Fibroblast of skin of back (primary cell): ENCODE results near the gene VDR. TPM values are rescaled to one million over a fixed set of nuclear protein-coding genes. Genes with fewer than 3 reads are reported as not detected.

Source experiments
- DNase-seq: peaks from one replicate; pipeline ENCODE4 v3.0.0-alpha.2; 2013
- polyA plus RNA-seq, 2 experiments: library from polyadenylated mRNA; unstranded; fragments of 120-200 nt; gene quantifications; one replicate each; pipeline ENCODE4 v1.2.1, GENCODE V29; 2013; ENCODE audit not compliant: insufficient read length in 2 of 2

The VDR gene
- polyA plus RNA-seq (2013, experiment 1 of 2; ENCODE audit: insufficient read length): 7.9 TPM
- 10.3 TPM for polyA plus RNA-seq (2013, experiment 2 of 2; ENCODE audit: insufficient read length)

- DNase-seq: peak; percentile 75
Observed at GRCh38 chr12:47904713-47905709, at the start of gene VDR. TSS of gene VDR (minus strand) at chr12:47904994. CDS start at chr12:47879113, 25,881 bp downstream.

GRCh38 chr12:47954058-47954457, 49.3 kb upstream of the VDR start:
- no peak for DNase-seq

DNA sequence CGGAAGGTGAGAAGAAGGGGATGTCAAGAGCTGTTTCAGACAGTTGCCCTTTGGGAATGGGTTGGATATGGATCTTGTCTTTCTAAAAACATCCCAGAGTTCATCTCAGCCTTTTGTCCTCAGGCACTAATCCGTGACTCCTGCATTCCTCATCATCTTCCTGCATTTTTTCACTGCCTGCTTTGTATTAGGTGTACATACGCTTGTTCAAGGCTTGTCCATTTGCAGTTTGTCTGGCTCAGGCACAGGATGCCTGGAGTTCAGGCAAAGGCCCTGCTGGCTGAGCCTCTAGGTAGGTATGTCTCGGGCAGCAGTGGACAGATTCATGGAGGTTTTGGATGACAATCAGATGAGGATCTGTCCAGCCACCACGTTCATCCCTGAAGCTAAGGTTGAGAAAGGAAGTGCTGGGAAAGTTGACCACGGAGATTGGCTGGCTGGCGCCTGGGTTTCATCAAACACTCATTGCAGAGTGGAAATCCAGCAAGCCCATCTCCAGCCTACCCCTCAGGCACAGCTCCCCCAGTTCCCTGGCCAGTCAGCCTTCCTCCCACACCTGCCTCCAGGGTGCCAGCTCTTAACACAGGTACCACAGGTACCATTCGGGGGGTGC, 46.2 kb upstream of the VDR start:
- no peak for DNase-seq

GRCh38 chr12:47949441-47950341, 44.9 kb upstream of the VDR start:
- peak; percentile 80 for DNase-seq

GRCh38 chr12:47947341-47947740, 42.5 kb upstream of the VDR start:
- peak; percentile 21 for DNase-seq

- DNase-seq: peak; percentile 65
Observed at GRCh38 chr12:47946413-47947323, 41.9 kb upstream of the VDR start.

GRCh38 chr12:47945341-47945728, 40.5 kb upstream of the VDR start:
- DNase-seq: no peak

DNA sequence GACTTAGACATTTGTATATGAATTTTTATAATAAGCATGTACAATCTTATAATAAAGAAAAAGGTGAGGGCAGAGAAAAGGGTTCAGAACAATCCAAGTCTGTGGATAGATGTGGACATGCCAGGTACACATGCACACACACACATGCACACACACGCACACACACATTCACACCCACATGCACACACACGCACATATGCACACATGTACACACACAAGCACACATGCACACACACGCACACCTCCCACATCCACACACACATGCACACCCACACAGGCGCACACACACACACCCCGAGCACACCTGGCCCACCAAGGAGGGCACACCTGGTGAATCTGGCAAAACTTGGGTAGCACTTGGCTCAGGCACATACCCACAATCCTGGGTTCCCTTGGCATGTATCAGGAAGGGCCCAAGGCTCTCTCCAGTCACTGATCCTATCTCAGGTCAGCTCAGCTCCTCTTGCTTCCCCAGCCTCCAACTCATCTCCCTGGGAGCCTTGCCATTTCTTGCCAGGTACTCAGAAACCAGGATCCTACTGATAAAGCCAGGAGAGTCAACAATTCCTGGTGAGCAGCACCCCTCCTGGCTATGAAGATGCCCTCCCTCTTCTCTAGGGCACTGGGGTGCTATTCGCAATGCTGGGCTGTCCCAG, 40.0 kb upstream of the VDR start:
- DNase-seq: no peak

- no peak for DNase-seq
Observed at GRCh38 chr12:47943623-47944340, 39.0 kb upstream of the VDR start.

DNA sequence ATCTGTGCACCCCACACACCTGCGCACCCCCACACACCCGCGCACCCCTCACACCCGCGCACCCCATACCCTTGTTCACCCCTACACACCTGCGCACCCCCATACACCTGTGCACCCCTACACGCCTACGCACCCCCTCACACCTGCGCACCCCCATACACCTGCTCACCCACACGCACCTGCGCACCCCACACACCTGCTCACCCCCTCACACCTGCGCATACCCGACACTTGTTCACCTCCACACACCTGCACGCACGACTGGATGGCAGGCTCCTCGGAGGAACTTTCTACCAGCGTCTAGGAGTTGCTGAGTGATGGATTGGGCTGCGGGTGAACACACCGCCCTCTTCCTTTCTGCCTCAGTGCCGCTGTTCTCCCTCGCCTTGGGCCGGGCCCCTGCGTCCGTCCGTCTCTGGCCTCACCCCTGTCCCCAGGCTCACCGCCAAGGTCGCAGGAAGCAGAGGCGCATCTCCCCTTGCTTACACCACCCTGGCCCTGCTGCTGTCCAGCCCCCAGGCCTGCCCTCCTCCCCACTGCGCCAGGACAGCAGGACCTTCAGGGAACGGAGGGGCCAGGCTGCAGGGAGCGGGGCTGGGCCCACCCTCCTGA, 37.9 kb upstream of the VDR start:
- no peak for DNase-seq

DNA sequence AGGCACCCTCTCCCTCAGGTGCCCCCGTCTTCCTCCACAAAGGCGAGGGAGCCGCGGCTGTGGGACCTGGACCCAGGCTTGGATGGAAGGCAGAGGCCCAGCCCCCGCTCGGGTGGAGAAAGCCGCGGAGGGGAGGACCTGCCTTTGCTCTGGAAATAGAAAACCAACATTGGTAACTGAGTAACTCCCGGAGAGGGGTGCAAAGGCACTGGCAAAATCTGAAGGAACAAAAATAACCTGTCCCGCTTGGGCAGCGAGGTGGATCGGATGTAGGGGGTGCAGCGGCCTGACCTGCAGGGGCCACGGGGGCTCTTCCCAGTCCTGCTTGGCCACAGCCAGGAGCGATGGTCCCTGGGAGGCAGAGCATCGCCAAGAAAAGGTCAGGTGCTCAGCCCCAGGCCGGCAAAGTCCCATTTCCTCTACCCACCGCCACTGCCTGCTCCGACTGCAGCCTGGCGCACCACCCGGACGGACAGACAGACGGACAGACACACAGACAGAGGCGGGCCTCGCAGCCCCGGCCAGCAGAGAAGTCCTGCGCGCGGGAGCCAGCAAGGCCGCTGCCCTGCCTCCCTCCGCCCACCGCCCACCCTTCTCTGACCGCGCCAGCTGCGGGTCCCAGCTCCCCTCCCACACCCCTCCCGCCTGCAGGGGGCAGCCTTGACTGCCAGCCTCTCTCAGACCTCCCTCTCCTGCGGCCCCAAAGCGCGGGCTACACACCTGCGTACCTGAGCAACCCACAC, 37.2 kb upstream of the VDR start:
- DNase-seq: no peak

- no peak for DNase-seq
Observed at GRCh38 chr12:47941475-47941780, 36.6 kb upstream of the VDR start.

DNA sequence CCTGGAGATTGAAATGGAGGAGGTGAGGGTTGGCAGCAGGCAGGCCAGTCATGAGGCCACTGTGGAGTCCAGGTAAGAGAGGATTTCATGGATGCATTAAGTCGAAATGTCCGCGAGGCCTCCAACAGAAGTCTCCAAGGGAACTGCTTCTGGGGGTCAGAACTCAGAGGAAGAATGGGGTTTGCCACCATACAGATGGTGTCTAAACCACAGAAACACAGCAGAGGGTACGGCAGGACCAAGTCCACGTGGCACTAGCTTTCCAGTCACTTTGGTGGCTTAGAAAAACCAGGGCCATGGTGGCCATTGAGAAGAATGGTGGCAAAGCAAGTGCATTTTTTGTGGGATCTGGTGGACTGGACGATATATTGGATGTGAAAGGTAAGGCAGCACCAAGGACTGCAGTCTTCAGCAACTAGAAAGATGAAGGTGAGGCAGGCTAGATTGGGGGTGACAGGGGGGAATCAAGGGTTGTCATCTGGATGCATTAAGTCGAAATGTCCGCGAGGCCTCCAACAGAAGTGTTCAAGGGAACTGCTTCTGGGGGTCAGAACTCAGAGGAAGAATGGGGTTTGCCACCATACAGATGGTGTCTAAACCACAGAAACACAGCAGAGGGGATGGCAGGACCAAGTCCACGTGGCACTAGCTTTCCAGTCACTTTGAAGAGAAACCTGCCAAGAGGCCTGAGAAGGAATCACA, 36.1 kb upstream of the VDR start:
- no peak for DNase-seq

DNA sequence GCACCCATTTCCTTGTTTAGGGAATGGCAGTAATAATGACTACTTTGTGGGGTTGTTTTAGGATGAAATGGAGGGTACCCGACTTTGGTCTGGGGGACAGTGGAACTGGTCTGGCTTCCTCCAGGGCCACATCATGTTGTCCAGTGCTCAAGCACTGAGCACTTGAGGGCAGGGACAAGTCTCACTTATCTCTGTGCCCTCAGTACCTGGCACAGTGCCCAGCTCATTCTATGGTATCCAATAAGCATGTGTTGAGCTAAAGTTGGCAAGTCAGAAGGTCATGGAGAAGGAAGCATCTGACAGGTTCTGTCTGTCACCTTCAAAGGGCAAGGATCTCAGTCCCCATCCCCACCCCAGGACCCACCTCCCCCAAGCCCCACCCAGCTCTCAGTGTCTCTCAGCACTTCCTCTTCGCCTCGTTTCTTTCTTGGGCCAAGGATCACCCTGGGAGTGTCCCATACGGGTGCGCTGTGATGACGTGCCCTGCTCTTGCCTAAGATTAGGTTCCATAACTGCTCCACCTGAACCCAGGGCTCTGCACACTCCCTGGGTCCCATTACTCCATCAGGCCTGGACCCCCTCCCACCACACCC, 34.3 kb upstream of the VDR start:
- no peak for DNase-seq

DNA sequence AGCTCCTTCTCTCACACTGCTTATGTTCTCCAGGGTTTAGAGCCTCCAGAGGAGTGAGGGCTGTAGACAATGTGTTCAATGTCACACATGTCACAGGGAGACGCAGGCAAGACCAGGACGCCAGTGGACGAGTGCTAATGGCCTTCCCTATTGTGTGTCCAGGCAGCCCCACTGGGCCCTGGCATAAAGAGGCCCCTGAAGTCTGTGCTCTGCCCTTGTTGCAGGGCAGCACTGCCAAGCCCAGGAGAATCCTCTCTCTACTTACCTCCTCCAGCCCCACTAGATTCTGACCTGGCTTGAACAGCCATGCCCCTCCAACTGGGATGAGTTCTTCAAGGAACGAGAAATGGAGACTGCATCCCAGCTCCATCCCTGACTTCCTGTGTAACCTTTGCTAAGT, 33.8 kb upstream of the VDR start:
- DNase-seq: no peak

DNA sequence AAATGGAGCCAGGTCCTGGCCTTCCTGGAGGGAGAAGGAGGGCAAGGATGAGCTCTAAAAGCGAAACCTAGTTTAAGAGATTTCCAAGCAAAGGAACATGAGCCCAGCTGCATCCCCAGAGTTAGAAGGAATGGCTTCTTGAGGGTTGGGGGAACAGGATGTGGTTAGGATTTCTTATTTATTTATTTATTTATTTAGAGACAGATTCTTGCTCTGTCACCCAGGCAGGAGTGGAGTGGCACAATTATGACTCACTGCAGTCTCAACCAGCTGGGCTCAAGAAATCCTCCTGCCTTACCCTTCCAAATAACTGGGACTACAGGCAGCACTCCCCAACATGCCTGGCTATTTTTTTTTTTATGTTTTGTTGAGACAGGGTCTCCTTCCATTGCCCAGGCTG, 33.3 kb upstream of the VDR start:
- peak; percentile 81 for DNase-seq

DNA sequence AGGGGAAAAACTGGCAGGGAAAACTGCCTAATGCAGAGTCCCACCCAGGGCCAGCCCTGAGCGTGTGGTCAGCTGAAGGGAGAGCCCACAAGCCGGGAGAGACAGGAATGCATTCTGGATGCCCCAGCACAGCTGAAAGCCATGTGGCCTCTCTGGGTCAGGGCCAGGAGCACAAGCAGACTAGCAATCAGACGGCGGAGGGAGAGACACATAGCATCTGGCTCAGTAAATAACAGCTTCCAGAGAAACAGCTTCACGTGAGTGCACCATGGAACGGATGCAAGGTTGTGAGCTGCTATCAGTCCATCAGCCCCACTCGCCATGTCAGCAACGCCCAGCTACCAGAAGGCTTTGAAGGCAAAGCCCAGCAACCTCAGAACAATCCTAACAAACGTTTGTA, 30.4 kb upstream of the VDR start:
- DNase-seq: peak; percentile 69

- no peak for DNase-seq
Observed at GRCh38 chr12:47931187-47931586, 26.4 kb upstream of the VDR start.
